HCT116 (cell line): ENCODE results near the gene PPP1R1B. TPM values are rescaled to one million over a fixed set of nuclear protein-coding genes. Genes with fewer than 3 reads are reported as not detected.

Experiments used
- ATAC-seq: fragments of 200-7000 bp; cut with Tn5 transposase; 2 replicates; pipeline ENCODE4 v1.9.1; 2020; ENCODE audit warnings: mild to moderate bottlenecking, moderate library complexity
- BruUV-seq: library from RNA; stranded (reverse); fragments of 400-500 nt; replicated peaks from 2 replicates; lab custom pipeline; 2021; lab: Mats Ljungman, UMichigan
- CTCF ChIA-PET: fragments of 300-600 bp; sonication (Branson Sonifier 250); formaldehyde crosslinking; loops from one replicate; lab custom pipeline; 2021; ENCODE audit warnings: antibody characterized with exemption; lab: Charles Lee
- POLR2A ChIA-PET: fragments of 300-600, 350-600 bp; sonication (Branson Sonifier 250); formaldehyde crosslinking; loops from one replicate; lab custom pipeline; 2021; ENCODE audit warnings: antibody characterized with exemption; lab: Charles Lee
- RAD21 ChIA-PET, 2 experiments: fragments of 300-600 bp; sonication (Branson Sonifier 250); formaldehyde crosslinking; loops; one replicate each; lab custom pipeline; 2023; ENCODE audit warnings: low total read pairs in 2 of 2; ENCODE audit not compliant: uncharacterized antibody in 2 of 2, unreplicated experiment in 2 of 2, low non-redundant PET in 1 of 2; lab: Charles Lee
- DNase-seq: peaks from one replicate; pipeline ENCODE4 v3.0.0-alpha.2; 2010; ENCODE audit warnings: low read depth, low spot score
- H2AFZ ChIP-seq: fragments of 200-600 bp; shearing (Covaris generic), sonication (generic); 2 replicates; pipeline ENCODE4 v1.6.1; 2017; ENCODE audit warnings: low read depth, mixed run types, mixed read lengths, antibody characterized with exemption, low read length; ENCODE audit not compliant: poor library complexity, severe bottlenecking
- H3K27ac ChIP-seq: 2 replicates; pipeline ENCODE4 v1.5.1; 2012; ENCODE audit warnings: low read depth, low read length
- H3K27me3 ChIP-seq: fragments of 200-600 bp; sonication (generic); 2 replicates; pipeline ENCODE4 v1.6.1; 2016; ENCODE audit warnings: mixed run types, low read length, mixed read lengths; ENCODE audit not compliant: insufficient read depth
- H3K36me3 ChIP-seq, 2 experiments: fragments of 200-500 bp in 1 of 2; fragments of 200-600 bp in 1 of 2; sonication (Bioruptor generic) in 1 of 2; sonication (generic) in 1 of 2; 2 replicates each; pipeline versions ENCODE4 v1.5.1 to v1.6.1; 2014 to 2016; ENCODE audit warnings: low read length in 2 of 2, inconsistent platforms in 1 of 2, mixed read lengths in 1 of 2, mixed run types in 1 of 2; ENCODE audit not compliant: insufficient read depth in 2 of 2, control insufficient read depth in 1 of 2
- H3K4me1 ChIP-seq, 2 experiments: fragments of 200-600 bp in 1 of 2; sonication (generic) in 1 of 2; 2 replicates each; pipeline versions ENCODE4 v1.5.1 to v1.6.1; 2012 to 2017; ENCODE audit warnings: low read length in 2 of 2, inconsistent platforms in 1 of 2, mild to moderate bottlenecking in 1 of 2, mixed read lengths in 1 of 2, mixed run types in 1 of 2, moderate library complexity in 1 of 2; ENCODE audit not compliant: insufficient read depth in 2 of 2, control insufficient read depth in 1 of 2
- H3K4me2 ChIP-seq: fragments of 200-600 bp; sonication (generic); 2 replicates; pipeline ENCODE4 v1.6.1; 2017; ENCODE audit warnings: mixed run types, low read length, mixed read lengths
- H3K4me3 ChIP-seq, 2 experiments: fragments of 200-600 bp in 1 of 2; sonication (generic) in 1 of 2; replicated peaks in 1 of 2; 2 replicates each; pipeline ENCODE4 v1.5.1; 2011 to 2016; ENCODE audit warnings: low read length in 2 of 2, control low read depth in 1 of 2, low read depth in 1 of 2, mild to moderate bottlenecking in 1 of 2, mixed read lengths in 1 of 2, mixed run types in 1 of 2
- H3K79me2 ChIP-seq: fragments of 200-600 bp; sonication (generic); 2 replicates; pipeline ENCODE4 v1.6.1; 2017; ENCODE audit warnings: mild to moderate bottlenecking, mixed run types, low read length, moderate library complexity, mixed read lengths; ENCODE audit not compliant: insufficient read depth
- H3K9ac ChIP-seq: fragments of 200-600 bp; sonication (generic); 2 replicates; pipeline ENCODE4 v1.6.1; 2016; ENCODE audit warnings: low read length, mixed read lengths
- H3K9me2 ChIP-seq: fragments of 200-600 bp; sonication (generic), shearing (Covaris generic); 2 replicates; pipeline ENCODE4 v1.6.1; 2017; ENCODE audit warnings: mixed run types, mild to moderate bottlenecking, moderate library complexity; ENCODE audit not compliant: insufficient read depth
- H3K9me3 ChIP-seq, 2 experiments: fragments of 200-500 bp in 1 of 2; fragments of 200-600 bp in 1 of 2; sonication (Bioruptor generic) in 1 of 2; sonication (generic) in 1 of 2; 2 replicates each; pipeline ENCODE4 v1.6.1; 2014 to 2017; ENCODE audit warnings: low read length in 2 of 2, mixed read lengths in 2 of 2, inconsistent platforms in 1 of 2, low read depth in 1 of 2, mild to moderate bottlenecking in 1 of 2, mixed run types in 1 of 2, moderate library complexity in 1 of 2; ENCODE audit not compliant: control insufficient read depth in 1 of 2, insufficient read depth in 1 of 2
- H4K20me1 ChIP-seq: fragments of 200-600 bp; sonication (generic), shearing (Covaris generic); 2 replicates; pipeline ENCODE4 v1.6.1; 2017; ENCODE audit warnings: mixed run types, mild to moderate bottlenecking, moderate library complexity; ENCODE audit not compliant: insufficient read depth
- CEBPB ChIP-seq: IDR thresholded peaks from 2 replicates; pipeline ENCODE4 v1.6.1; 2012; ENCODE audit warnings: low read depth
- EZH2 ChIP-seq: fragments of 200-600 bp; sonication (generic); IDR thresholded peaks from 2 replicates; pipeline ENCODE4 v1.6.1; 2017; ENCODE audit warnings: antibody characterized with exemption, mixed run types
- ZFX ChIP-seq: fragments of 450-650 bp; IDR thresholded peaks from 2 replicates; pipeline ENCODE4 v1.6.1; 2017
- intact Hi-C: fragments of 100-400 bp; cut with micrococcal nuclease; formaldehyde crosslinking; loops from 2 replicates; pipeline ENCODE4 v1.10.0; 2022
- total RNA-seq: library from RNA; stranded (reverse); gene quantifications from one replicate; pipeline ENCODE4 v1.2.1, GENCODE V29; 2021; ENCODE audit not compliant: unreplicated experiment
- TF ChIP-seq, protein P1 (sequence below): IDR thresholded peaks from 2 replicates; pipeline ENCODE4 v1.6.1; 2011; ENCODE audit warnings: mild to moderate bottlenecking, low read length, moderate library complexity; ENCODE audit not compliant: insufficient replicate concordance; ENCODE audit errors: extremely low read depth

The PPP1R1B gene
- total RNA-seq, 1 experiment from 2014 or later, result 0.49 TPM

DNA sequence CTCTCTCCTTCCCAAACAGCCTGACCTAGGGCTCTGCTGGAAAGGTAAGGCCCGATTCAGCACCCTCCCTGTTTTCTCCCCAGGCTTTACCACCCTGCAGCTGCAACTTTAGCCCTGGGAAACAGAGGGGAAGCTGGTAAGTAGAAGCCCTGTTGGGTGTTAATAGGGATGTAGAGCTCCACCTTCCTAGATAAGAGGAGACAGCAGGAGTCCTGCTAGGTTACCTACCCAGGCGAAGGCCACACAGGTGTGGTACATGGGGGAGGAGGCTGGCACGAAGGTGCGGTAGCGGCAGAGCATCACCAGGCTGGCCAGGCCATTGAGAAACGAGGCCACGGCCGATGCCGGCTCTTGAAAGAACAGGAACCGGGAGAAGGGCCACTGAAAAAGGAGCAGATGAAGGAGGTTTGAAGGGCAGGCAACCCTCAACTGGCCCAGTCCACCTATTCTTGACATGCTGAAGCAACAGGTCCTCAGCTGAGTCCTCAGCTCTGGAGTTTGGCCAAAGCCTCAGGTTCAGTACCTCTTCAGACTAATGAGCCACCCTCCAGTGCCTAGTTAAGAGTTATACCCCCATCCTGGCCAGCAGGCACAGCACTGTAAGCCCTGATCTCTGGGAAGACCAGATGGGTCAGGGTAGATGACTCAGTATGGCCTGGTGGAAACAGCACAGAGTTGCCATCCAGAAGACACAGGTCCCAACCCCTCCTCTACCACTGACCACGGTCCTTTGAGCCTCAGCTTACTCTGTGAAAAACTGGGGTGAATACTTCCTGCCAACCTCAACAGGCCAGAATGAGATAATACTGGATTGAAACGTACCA, 57.8 kb downstream of the PPP1R1B start:
- POLR2A ChIA-PET, result no interaction called here
- BruUV-seq, result no TSS peak
- CTCF ChIA-PET, result no interaction called here
- Histone ChIP-seq H3K27ac (no peak overlapping the region), H3K9ac (no peak overlapping the region), H3K9me2 (no peaks in the 10 kb centered on the region), H2AFZ (no peak overlapping the region), H3K4me3 (no peak overlapping the region), H3K4me1 (peaks cover 10 to 19% of the 10 kb centered on the region in 2 experiments; a peak in 3 of 4 replicates), H3K27me3 (no peaks in the 10 kb centered on the region), H4K20me1 (no peaks in the 10 kb centered on the region), H3K4me2 (no peak overlapping the region), H3K36me3 (no peaks in the 10 kb centered on the region), H3K79me2 (no peaks in the 10 kb centered on the region), H3K9me3 (no peaks in the 10 kb centered on the region)
- TF ChIP-seq, protein P1, sequence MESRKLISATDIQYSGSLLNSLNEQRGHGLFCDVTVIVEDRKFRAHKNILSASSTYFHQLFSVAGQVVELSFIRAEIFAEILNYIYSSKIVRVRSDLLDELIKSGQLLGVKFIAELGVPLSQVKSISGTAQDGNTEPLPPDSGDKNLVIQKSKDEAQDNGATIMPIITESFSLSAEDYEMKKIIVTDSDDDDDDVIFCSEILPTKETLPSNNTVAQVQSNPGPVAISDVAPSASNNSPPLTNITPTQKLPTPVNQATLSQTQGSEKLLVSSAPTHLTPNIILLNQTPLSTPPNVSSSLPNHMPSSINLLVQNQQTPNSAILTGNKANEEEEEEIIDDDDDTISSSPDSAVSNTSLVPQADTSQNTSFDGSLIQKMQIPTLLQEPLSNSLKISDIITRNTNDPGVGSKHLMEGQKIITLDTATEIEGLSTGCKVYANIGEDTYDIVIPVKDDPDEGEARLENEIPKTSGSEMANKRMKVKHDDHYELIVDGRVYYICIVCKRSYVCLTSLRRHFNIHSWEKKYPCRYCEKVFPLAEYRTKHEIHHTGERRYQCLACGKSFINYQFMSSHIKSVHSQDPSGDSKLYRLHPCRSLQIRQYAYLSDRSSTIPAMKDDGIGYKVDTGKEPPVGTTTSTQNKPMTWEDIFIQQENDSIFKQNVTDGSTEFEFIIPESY, result no peak
- TF ChIP-seq EZH2 (no peak), CEBPB (no peak), ZFX (no peak)
- no peak for DNase-seq
- RAD21 ChIA-PET, result no interaction called here
- ATAC-seq, result no peak
- intact Hi-C loops, result no loop called here

Other genes with a start within 250 kb of the PPP1R1B start
- 17.2 TPM for gene FBXL20, start 225.3 kb upstream of the PPP1R1B start, total RNA-seq
- gene MED1, start 175.7 kb upstream of the PPP1R1B start, total RNA-seq, result 55.7 TPM
- gene CDK12, start 165.5 kb upstream of the PPP1R1B start, total RNA-seq, result 51.2 TPM
- not detected for gene NEUROD2, start 19.0 kb upstream of the PPP1R1B start, total RNA-seq
- gene STARD3, start 10.2 kb downstream of the PPP1R1B start, total RNA-seq, result 73.9 TPM
- 1.5 TPM for gene TCAP, start 38.4 kb downstream of the PPP1R1B start, total RNA-seq
- gene PNMT, start 41.5 kb downstream of the PPP1R1B start, total RNA-seq, result not detected
- gene PGAP3, start 61.1 kb downstream of the PPP1R1B start, total RNA-seq, result 15.2 TPM
- gene ERBB2, start 73.1 kb downstream of the PPP1R1B start, total RNA-seq, result 75.8 TPM
- 73.9 TPM for gene MIEN1, start 103.6 kb downstream of the PPP1R1B start, total RNA-seq
- 51.9 TPM for gene GRB7, start 111.0 kb downstream of the PPP1R1B start, total RNA-seq
- gene IKZF3, start 237.4 kb downstream of the PPP1R1B start, total RNA-seq, result 0.30 TPM
- gene ZPBP2, start 241.2 kb downstream of the PPP1R1B start, total RNA-seq, result not detected